ENCODE data around the gene CHURC1. TPM values are rescaled to one million over a fixed set of nuclear protein-coding genes. Genes with fewer than 3 reads are reported as not detected.

The CHURC1 gene
- total and polyA plus RNA-seq, 2 of the 8 experiments (the other 6 are each of a cell fraction or from before 2014, with no cell fraction given) = 50.2 to 59.3 TPM

GRCh38 chr14:64865992-64866391 lies 48.3 kb upstream of the CHURC1 start:
- no peak for FAIRE-seq
- POLR2A ChIA-PET (ENCODE audit: partially characterized antibody) = interaction anchor here (0.6 to 1.7 kb wide), 3 partner anchors 9 to 1191 kb away, joined by 3 to 5 read pairs (median 3); no protein-coding TSS in a partner anchor

More at GRCh38 chr14:64865992-64866391, 48.3 kb upstream of the CHURC1 start:
- H2AFZ ChIP-seq (ENCODE audit: low read length) = no peak overlapping the region
- no peak for DNase-seq (ENCODE audit: low read depth in 1 of 2, low spot score in 2 of 2)
- peak overlapping the region; percentile 50; the same call in 1 of the 2 replicates for H2BK15ac ChIP-seq (ENCODE audit: low read length)
- no peak overlapping the region for H3K27ac ChIP-seq (ENCODE audit: low read depth, low read length)
- peak overlapping the region; percentile 31; the same call in 1 of the 2 replicates for H2BK12ac ChIP-seq (ENCODE audit: low read depth, low read length)
- H2BK5ac ChIP-seq (ENCODE audit: low read depth, low read length) = no peak overlapping the region
- WGBS, 2 experiments (ENCODE audit: extremely low coverage in 1 of 2, insufficient coverage in 1 of 2, insufficient read length in 1 of 2, insufficient replicate concordance in 2 of 2, low coverage in 1 of 2, low lambda C conversion rate in 2 of 2, missing lambda C conversion rate in 1 of 2) = 87% methylated on average over 6 of the region's 6 CpGs; no CpG with 5 or more reads in 1 of the 2 experiments
- H4K20me1 ChIP-seq (replicated peaks in 1 of 2; ENCODE audit: control insufficient read depth in 1 of 2, insufficient read depth in 2 of 2, low read length in 2 of 2) = no peaks in the 10 kb centered on the region
- no peak overlapping the region for H4K5ac ChIP-seq (ENCODE audit: insufficient read length, low read depth, low read length)
- no peak overlapping the region for H4K91ac ChIP-seq (replicated peaks; ENCODE audit: insufficient read length, low read length)
- no peak overlapping the region for H2BK120ac ChIP-seq (replicated peaks; ENCODE audit: low read depth, low read length)
- H3K4me1 ChIP-seq (replicated peaks in 1 of 4; ENCODE audit: control insufficient read depth in 3 of 4, insufficient read depth in 4 of 4, low read length in 3 of 4) = peaks cover 2 to 16% (median 6%) of the 10 kb centered on the region in 4 experiments; a peak in 4 of 7 replicates
- H3K79me1 ChIP-seq (ENCODE audit: low read depth, low read length) = no peaks in the 10 kb centered on the region
- H3K36me3 ChIP-seq (ENCODE audit: control insufficient read depth in 2 of 4, insufficient read depth in 4 of 4, low read length in 3 of 4) = no peaks in the 10 kb centered on the region
- H3K9me3 ChIP-seq (ENCODE audit: insufficient read depth in 2 of 2, low read depth in 1 of 2, low read length in 1 of 2) = no peaks in the 10 kb centered on the region
- no peak overlapping the region for H3K4me3 ChIP-seq (ENCODE audit: extremely low read depth in 1 of 4, insufficient read depth in 2 of 4, low read depth in 3 of 4, low read length in 4 of 4)
- no peak overlapping the region for H3K4me2 ChIP-seq (ENCODE audit: insufficient read depth in 1 of 2, low read depth in 2 of 2, low read length in 2 of 2)
- no peak overlapping the region for H3K23ac ChIP-seq (ENCODE audit: insufficient read length)
- no peak overlapping the region for H2BK20ac ChIP-seq (ENCODE audit: low read length)
- no peak overlapping the region for H3K9ac ChIP-seq (replicated peaks in 1 of 4; ENCODE audit: extremely low read depth in 1 of 4, low read depth in 3 of 4, low read length in 3 of 4)
- CTCF ChIA-PET (ENCODE audit: partially characterized antibody) = interaction anchor here (0.6 to 6.7 kb wide), 14 partner anchors 9 to 206 kb away, joined by 3 to 41 read pairs (median 6); partner anchors contain the start of gene SPTB
- H3K18ac ChIP-seq (ENCODE audit: extremely low read depth, low read length) = 0 out of 2 replicates have a peak overlapping the region, but pooled peaks have one; percentile 20
- no peaks in the 10 kb centered on the region for H3K23me2 ChIP-seq (ENCODE audit: low read depth, low read length)
- no peaks in the 10 kb centered on the region for H3K79me2 ChIP-seq (ENCODE audit: control insufficient read depth in 1 of 2, insufficient read depth in 2 of 2, low read length in 2 of 2)
- no peak overlapping the region for H3K14ac ChIP-seq (ENCODE audit: insufficient read length)
- no peak overlapping the region for H3K4ac ChIP-seq (replicated peaks; ENCODE audit: insufficient read length, low read depth, low read length)
- no peak overlapping the region for H3K56ac ChIP-seq (replicated peaks; ENCODE audit: insufficient read length, low read depth, low read length)
- no peak overlapping the region; the same call in 1 of the 2 replicates for H2AK5ac ChIP-seq (ENCODE audit: low read depth, low read length)
- H4K8ac ChIP-seq (ENCODE audit: extremely low read depth, insufficient read depth, low read length) = no peak overlapping the region
- TF ChIP-seq TEAD4 (IDR thresholded peaks at IDR 0.05; ENCODE audit: low read depth, low read length) (peak; percentile 72), SP1 (IDR thresholded peaks at IDR 0.05; ENCODE audit: low read depth, low read length) (no peak), JUN (IDR thresholded peaks at IDR 0.05; ENCODE audit: low read depth, low read length) (no peak), BRCA1 (IDR thresholded peaks at IDR 0.05; ENCODE audit: low read depth, low read length) (peak; percentile 76), SRF (IDR thresholded peaks at IDR 0.05; ENCODE audit: low read depth, low read length) (no peak), CHD2 (IDR thresholded peaks at IDR 0.05; ENCODE audit: low read length) (no peak), SP2 (IDR thresholded peaks at IDR 0.05; ENCODE audit: low read length) (no peak)
- no peaks in the 10 kb centered on the region; a peak in 1 of 7 replicates for H3K27me3 ChIP-seq (replicated peaks in 1 of 4; ENCODE audit: control insufficient read depth in 3 of 4, extremely low read depth in 1 of 4, insufficient read depth in 3 of 4, low read length in 3 of 4)
